Mucosa of descending colon (tissue), 3 donors: Measurements from ENCODE around the gene MFSD6. TPM values are rescaled to one million over a fixed set of nuclear protein-coding genes. Genes with fewer than 3 reads are reported as not detected.
"Not testable (repeated sequence)": the region's sequence is repeated elsewhere in the genome, so short reads cannot be mapped to it uniquely, and the experiment has no call there.

ENCODE experiments used
- ATAC-seq: fragments of 200-7000 bp; cut with Tn5 transposase; one replicate; pipeline ENCODE4 v1.9.1; 2020; ENCODE audit warnings: mild to moderate bottlenecking, moderate library complexity
- DNase-seq, 3 donors: peaks; one replicate each; pipeline ENCODE4 v3.0.0-alpha.2; 2020
- H3K36me3 ChIP-seq: fragments of 200-600 bp; one replicate; pipeline ENCODE4 v1.8.0; 2021; ENCODE audit warnings: low read depth, mild to moderate bottlenecking
- H3K4me1 ChIP-seq: fragments of 200-600 bp; one replicate; pipeline ENCODE4 v1.8.0; 2021; ENCODE audit warnings: low read depth, mild to moderate bottlenecking
- H3K4me3 ChIP-seq: fragments of 200-600 bp; one replicate; pipeline ENCODE4 v1.8.0; 2021; ENCODE audit warnings: mild to moderate bottlenecking
- H3K9me3 ChIP-seq: fragments of 200-600 bp; one replicate; pipeline ENCODE4 v1.8.0; 2021; ENCODE audit warnings: mild to moderate bottlenecking
- CTCF ChIP-seq: fragments of 200-600 bp; IDR thresholded peaks from one replicate; pipeline ENCODE4 v1.8.0; 2022; ENCODE audit warnings: antibody characterized with exemption, mild to moderate bottlenecking
- intact Hi-C, 2 donors: fragments of 100-400 bp; cut with DNase I in 1 of 2; cut with micrococcal nuclease in 1 of 2; formaldehyde crosslinking; loops; one replicate each; pipeline versions ENCODE4 v1.11.0 to v1.11.1; 2022; cut with DNase I, micrococcal nuclease
- total RNA-seq, 3 donors: library from RNA; stranded (reverse); fragmentation: NEBNext Ultra II Directional in 2 of 3; extraction: Animal tissue kit (Norgen Biotek cat#: 25700) in 2 of 3; gene quantifications; one replicate each; pipeline versions ENCODE4 v1.2.1 to v1.2.4, GENCODE V29; 2021 to 2023
- donor health status: DM: no; HTN: no; CAD: no; lungs with moderate emphysema.
- donor health status: DM: no; HTN: no; CAD: no.
- donor health status: DM: no; HTN: yes; CAD: no.

MFSD6 gene
- total RNA-seq, 3 donors from 2014 or later = 58.4 to 73.2 (median 64.1) TPM

GRCh38 chr2:190503088-190503487 is 94.9 kb downstream of the MFSD6 start:
- no peak overlapping the region for H3K4me3 ChIP-seq
- no peak for TF ChIP-seq CTCF
- H3K4me1 ChIP-seq = peaks cover 41% of the 10 kb centered on the region
- ATAC-seq (peak; percentile 66), DNase-seq (no peak)
- H3K36me3 ChIP-seq = peaks cover 3% of the 10 kb centered on the region
- H3K9me3 ChIP-seq = no peaks in the 10 kb centered on the region
- intact Hi-C loops = no loop called here

GRCh38 chr2:190504912-190505311 is 96.8 kb downstream of the MFSD6 start:
- H3K4me1 ChIP-seq = peaks cover 45% of the 10 kb centered on the region
- H3K9me3 ChIP-seq = no peaks in the 10 kb centered on the region
- no peak for ATAC-seq
- no peak for TF ChIP-seq CTCF
- no peak overlapping the region for H3K4me3 ChIP-seq
- DNase-seq = no peak
- intact Hi-C loops = no loop called here
- peaks cover 3% of the 10 kb centered on the region for H3K36me3 ChIP-seq

DNA sequence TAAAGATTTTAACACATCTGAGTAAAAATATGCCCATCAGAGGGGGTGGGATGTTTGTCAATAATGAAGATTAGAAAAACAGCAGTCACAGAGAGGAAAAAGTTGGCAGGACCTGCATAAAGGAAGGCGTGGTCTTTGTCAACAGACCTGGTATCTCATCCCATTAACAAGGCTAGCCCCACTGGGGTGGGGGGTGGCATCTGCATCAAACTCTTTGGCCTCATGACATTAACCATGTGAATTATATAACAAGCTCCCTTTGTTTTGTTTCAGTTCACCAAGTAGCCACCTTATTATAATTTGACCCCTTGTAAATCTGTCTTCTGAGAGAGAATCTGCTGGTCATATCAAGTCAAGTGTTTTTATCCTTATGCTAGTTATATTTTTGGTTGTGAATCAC is 97.5 kb downstream of the MFSD6 start:
- no peak for TF ChIP-seq CTCF
- Histone ChIP-seq H3K4me3 (no peak overlapping the region), H3K36me3 (peaks cover 3% of the 10 kb centered on the region), H3K4me1 (peaks cover 51% of the 10 kb centered on the region), H3K9me3 (no peaks in the 10 kb centered on the region)
- DNase-seq = no peak
- ATAC-seq = no peak
- intact Hi-C loops = no loop called here

DNA sequence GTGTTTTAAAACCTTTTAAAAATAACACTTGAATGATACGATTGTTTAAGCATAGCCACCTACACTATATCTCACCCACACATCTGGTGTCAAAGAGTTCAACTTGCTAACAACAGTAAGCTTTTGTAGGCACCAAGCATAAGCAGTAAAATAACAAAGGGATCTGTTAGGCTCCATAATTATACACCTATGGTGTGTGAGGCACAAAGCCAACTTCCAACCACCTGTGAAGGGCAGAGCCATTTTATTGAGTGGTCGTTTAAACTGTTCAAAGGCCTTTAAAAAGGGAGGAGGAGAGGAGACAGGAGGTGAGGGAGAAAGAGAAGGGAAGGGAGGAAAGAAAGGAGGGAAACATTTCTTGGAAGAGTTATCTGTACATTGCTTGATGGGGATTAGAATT is 98.5 kb downstream of the MFSD6 start:
- Histone ChIP-seq H3K36me3 (peaks cover 3% of the 10 kb centered on the region), H3K4me3 (no peak overlapping the region), H3K9me3 (no peaks in the 10 kb centered on the region), H3K4me1 (peaks cover 49% of the 10 kb centered on the region)
- no peak for TF ChIP-seq CTCF
- intact Hi-C loops = no loop called here
- ATAC-seq = peak; percentile 73
- peak in 1 of 3 donors; percentile 84 for DNase-seq

DNA sequence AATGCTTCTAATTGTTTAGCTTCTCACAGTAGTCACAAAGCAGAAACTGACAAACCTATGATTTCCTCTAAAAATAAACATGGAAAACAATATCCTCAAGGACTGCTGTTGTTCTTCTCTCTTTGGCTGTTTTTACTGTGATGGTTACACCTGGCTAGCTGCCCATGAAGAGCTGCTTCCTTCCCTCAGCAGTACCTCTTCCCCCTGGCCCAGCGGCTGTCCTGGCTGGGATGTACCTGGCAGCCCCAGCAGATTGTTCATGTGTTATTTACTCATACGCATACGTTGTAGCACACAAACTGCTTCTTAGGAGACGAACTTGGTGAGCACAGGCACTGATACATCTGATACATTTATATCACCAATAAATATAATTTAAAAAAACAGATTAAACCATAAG is 99.0 kb downstream of the MFSD6 start:
- Histone ChIP-seq H3K4me1 (peaks cover 44% of the 10 kb centered on the region), H3K9me3 (no peaks in the 10 kb centered on the region), H3K36me3 (no peaks in the 10 kb centered on the region), H3K4me3 (no peak overlapping the region)
- TF ChIP-seq CTCF = no peak
- ATAC-seq = peak; percentile 52
- peak in 2 of 3 donors; percentile 55 to 57 for DNase-seq
- intact Hi-C loops = no loop called here

- H3K36me3 ChIP-seq, H3K9me3 ChIP-seq, H3K4me3 ChIP-seq: not testable (repeated sequence)
- intact Hi-C loops = loop anchor here in 1 of 2 donors (5.0 kb wide), 1 partner anchor 128 kb away; no protein-coding TSS in a partner anchor
- peak; percentile 82 for ATAC-seq
- DNase-seq = peak in 2 of 3 donors; percentile 30 to 49
- H3K4me1 ChIP-seq = peaks cover 36% of the 10 kb centered on the region
These were observed 101.7 kb downstream of the MFSD6 start for GRCh38 chr2:190509895-190510294.
